Right lobe of liver (tissue), 4 donors: ENCODE results near the gene HIGD1A.

Source experiments
- POLR2A ChIP-seq: fragments of 450-650 bp; IDR thresholded peaks from one replicate; pipeline ENCODE4 v1.6.1; 2017; ENCODE audit warnings: antibody characterized with exemption, mild to moderate bottlenecking
- TF ChIP-seq, protein P1 (sequence below), 4 donors: fragments of 200-600 bp in 3 of 4; fragments of 450-650 bp in 1 of 4; IDR thresholded peaks; one replicate each; pipeline versions ENCODE4 v1.5.1 to v1.8.0; 2016 to 2022; ENCODE audit warnings: antibody characterized with exemption in 4 of 4, mild to moderate bottlenecking in 2 of 4
- donor health status: DM: no; HTN: no; CAD: no.
- donor health status: DM: no; HTN: no; CAD: no.
- donor health status: DM: no; HTN: yes; CAD: no.

DNA sequence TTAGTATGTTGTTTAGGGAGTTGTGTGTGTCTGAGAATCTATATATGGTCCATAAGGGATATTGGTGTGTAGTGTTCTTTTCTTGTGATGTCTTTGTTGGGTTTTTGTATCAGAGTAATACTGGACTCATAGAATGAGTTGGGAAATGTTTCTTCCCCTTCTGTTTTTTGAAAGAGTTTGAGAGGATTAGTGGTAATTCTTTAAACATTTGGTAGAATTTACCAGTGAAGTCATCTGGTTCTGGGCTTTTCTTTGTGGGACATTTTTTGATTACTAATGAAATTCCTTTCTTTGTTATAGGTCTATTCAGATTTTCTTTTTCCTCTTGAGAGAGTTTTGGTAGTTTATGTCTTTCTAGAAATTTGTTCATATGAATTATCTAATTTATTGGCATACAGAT, 21.9 kb upstream of the HIGD1A start:
- TF ChIP-seq POLR2A, result no peak
- TF ChIP-seq, protein P1, sequence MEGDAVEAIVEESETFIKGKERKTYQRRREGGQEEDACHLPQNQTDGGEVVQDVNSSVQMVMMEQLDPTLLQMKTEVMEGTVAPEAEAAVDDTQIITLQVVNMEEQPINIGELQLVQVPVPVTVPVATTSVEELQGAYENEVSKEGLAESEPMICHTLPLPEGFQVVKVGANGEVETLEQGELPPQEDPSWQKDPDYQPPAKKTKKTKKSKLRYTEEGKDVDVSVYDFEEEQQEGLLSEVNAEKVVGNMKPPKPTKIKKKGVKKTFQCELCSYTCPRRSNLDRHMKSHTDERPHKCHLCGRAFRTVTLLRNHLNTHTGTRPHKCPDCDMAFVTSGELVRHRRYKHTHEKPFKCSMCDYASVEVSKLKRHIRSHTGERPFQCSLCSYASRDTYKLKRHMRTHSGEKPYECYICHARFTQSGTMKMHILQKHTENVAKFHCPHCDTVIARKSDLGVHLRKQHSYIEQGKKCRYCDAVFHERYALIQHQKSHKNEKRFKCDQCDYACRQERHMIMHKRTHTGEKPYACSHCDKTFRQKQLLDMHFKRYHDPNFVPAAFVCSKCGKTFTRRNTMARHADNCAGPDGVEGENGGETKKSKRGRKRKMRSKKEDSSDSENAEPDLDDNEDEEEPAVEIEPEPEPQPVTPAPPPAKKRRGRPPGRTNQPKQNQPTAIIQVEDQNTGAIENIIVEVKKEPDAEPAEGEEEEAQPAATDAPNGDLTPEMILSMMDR (IDR thresholded peaks at IDR 0.05), result no peak
